ENCODE data around the gene ARHGAP15. TPM values are rescaled to one million over a fixed set of nuclear protein-coding genes. Genes with fewer than 3 reads are reported as not detected.

The ARHGAP15 gene
- polyA plus RNA-seq, 2 of the 4 experiments (the other 2 are of a cell fraction) = 0.34 TPM; not detected in 1

GRCh38 chr2:143522699-143523098, 393.5 kb downstream of the ARHGAP15 start:
- FAIRE-seq (no peak), DNase-seq (ENCODE audit: low read depth in 1 of 2, low spot score in 1 of 2) (no peak), ATAC-seq (no peak)
- Histone ChIP-seq H3K9me3 (no peaks in the 10 kb centered on the region), H3K4me3 (no peak overlapping the region), H3K4me2 (no peak overlapping the region), H3K4me1 (no peaks in the 10 kb centered on the region), H3K27ac (no peak overlapping the region)
- WGBS (ENCODE audit: missing lambda C conversion rate) = 71% methylated on average over 2 of the region's 2 CpGs
- TF ChIP-seq KDM5A (IDR thresholded peaks at IDR 0.05) (no peak), RCOR1 (IDR thresholded peaks at IDR 0.05; ENCODE audit: low read depth, low read length) (no peak), EHMT2 (IDR thresholded peaks at IDR 0.05; ENCODE audit: low read depth) (no peak), RNF2 (IDR thresholded peaks at IDR 0.05; ENCODE audit: borderline replicate concordance, low read depth) (no peak), ZC3H11A (IDR thresholded peaks at IDR 0.05) (no peak), HES2 (IDR thresholded peaks at IDR 0.05) (no peak), TP53 (CRISPR knock-in tag; IDR thresholded peaks at IDR 0.05) (no peak), TFCP2L1 (CRISPR knock-in tag; IDR thresholded peaks at IDR 0.05) (no peak), EHF (CRISPR knock-in tag; IDR thresholded peaks at IDR 0.05) (no peak), CHD4 (IDR thresholded peaks at IDR 0.05; ENCODE audit: borderline replicate concordance) (no peak), ZSCAN20 (CRISPR knock-in tag; IDR thresholded peaks at IDR 0.05) (no peak), SMC3 (IDR thresholded peaks at IDR 0.05) (no peak), ATOH8 (CRISPR knock-in tag; IDR thresholded peaks at IDR 0.05; ENCODE audit: low read depth) (no peak)
- ChIA-PET CTCF (no interaction called here), POLR2A (no interaction called here)

GRCh38 chr2:143524119-143524553, 394.9 kb downstream of the ARHGAP15 start:
- ATAC-seq = no peak
- Histone ChIP-seq H3K27ac (no peak overlapping the region), H3K4me3 (no peak overlapping the region), H3K9me3 (no peaks in the 10 kb centered on the region), H3K4me1 (no peaks in the 10 kb centered on the region), H3K4me2 (no peak overlapping the region)
- 71% methylated on average over 2 of the region's 2 CpGs for WGBS (ENCODE audit: missing lambda C conversion rate)
- TF ChIP-seq ESRRA (IDR thresholded peaks at IDR 0.05; ENCODE audit: borderline replicate concordance, low read length) = no peak
- no peak for TF ChIP-seq PBX3 (IDR thresholded peaks at IDR 0.05)
- TF ChIP-seq GATA3 (IDR thresholded peaks at IDR 0.05; ENCODE audit: borderline replicate concordance) = no peak
- no peak for TF ChIP-seq SREBF2 (IDR thresholded peaks at IDR 0.05)
- no peak for TF ChIP-seq CTCF (IDR thresholded peaks at IDR 0.05)
- TF ChIP-seq KDM1A (IDR thresholded peaks at IDR 0.05; ENCODE audit: low read depth) = no peak
- no peak for TF ChIP-seq FOXS1 (CRISPR knock-in tag; IDR thresholded peaks at IDR 0.05)
- TF ChIP-seq MAX (IDR thresholded peaks at IDR 0.05) = no peak
- TF ChIP-seq ATOH8 (CRISPR knock-in tag; IDR thresholded peaks at IDR 0.05; ENCODE audit: low read depth) = no peak
- no peak for TF ChIP-seq CHD4 (IDR thresholded peaks at IDR 0.05; ENCODE audit: borderline replicate concordance)
- no peak for TF ChIP-seq BHLHE40 (IDR thresholded peaks at IDR 0.05; ENCODE audit: low read depth, low read length)
- TF ChIP-seq BCL3 (IDR thresholded peaks at IDR 0.05) = no peak
- TF ChIP-seq MYC (IDR thresholded peaks at IDR 0.05; ENCODE audit: borderline replicate concordance, low read length) = no peak
- no peak for TF ChIP-seq SMC3 (IDR thresholded peaks at IDR 0.05)
- no peak for FAIRE-seq
- POLR2A ChIA-PET = no interaction called here
- no peak for DNase-seq (ENCODE audit: low read depth in 1 of 2, low spot score in 1 of 2)
- CTCF ChIA-PET = no interaction called here

Data from A549 (cell line).